Immature natural killer cell (primary cell): ENCODE results near the gene LRRC1. TPM values are rescaled to one million over a fixed set of nuclear protein-coding genes. Genes with fewer than 3 reads are reported as not detected.

Source experiments
- DNase-seq, 3 donors: peaks; one replicate each; pipeline ENCODE4 v3.0.0; 2022; ENCODE audit warnings: mixed read lengths in 1 of 3
- H3K27ac Mint-ChIP-seq, 6 donors: one replicate each; pipeline ENCODE4 v1.8.0; 2020; ENCODE audit warnings: mixed read lengths in 6 of 6, mild to moderate bottlenecking in 5 of 6, inconsistent platforms in 4 of 6, moderate library complexity in 3 of 6
- H3K27me3 Mint-ChIP-seq, 3 donors: one replicate each; pipeline ENCODE4 v1.8.0; 2020 to 2021; ENCODE audit warnings: low read depth in 3 of 3, mild to moderate bottlenecking in 3 of 3, mixed read lengths in 3 of 3, moderate library complexity in 3 of 3, inconsistent platforms in 1 of 3
- H3K36me3 Mint-ChIP-seq, 3 donors: one replicate each; pipeline ENCODE4 v1.8.0; 2020; ENCODE audit warnings: mixed read lengths in 3 of 3, inconsistent platforms in 2 of 3, mild to moderate bottlenecking in 2 of 3
- H3K4me1 Mint-ChIP-seq, 2 donors: one replicate each; pipeline ENCODE4 v1.8.0; 2020; ENCODE audit warnings: inconsistent platforms in 2 of 2, mild to moderate bottlenecking in 2 of 2, mixed read lengths in 2 of 2, moderate library complexity in 1 of 2
- H3K4me3 Mint-ChIP-seq, 5 donors: one replicate each; pipeline ENCODE4 v1.8.0; 2020; ENCODE audit warnings: mild to moderate bottlenecking in 5 of 5, mixed read lengths in 5 of 5, inconsistent platforms in 3 of 5, moderate library complexity in 3 of 5
- H3K9me3 Mint-ChIP-seq, 6 donors: one replicate each; pipeline ENCODE4 v1.8.0; 2020; ENCODE audit warnings: mild to moderate bottlenecking in 6 of 6, mixed read lengths in 6 of 6, inconsistent platforms in 4 of 6, moderate library complexity in 3 of 6
- polyA plus RNA-seq, 3 donors: library from polyadenylated mRNA; unstranded; fragments of 300-500 nt; fragmentation: Illumina TruSeq; gene quantifications; one replicate each; pipeline ENCODE4 v1.2.3, GENCODE V29; 2021

Gene LRRC1
- polyA plus RNA-seq, 3 donors from 2014 or later = 1.6 to 2.8 (median 2.7) TPM

DNA sequence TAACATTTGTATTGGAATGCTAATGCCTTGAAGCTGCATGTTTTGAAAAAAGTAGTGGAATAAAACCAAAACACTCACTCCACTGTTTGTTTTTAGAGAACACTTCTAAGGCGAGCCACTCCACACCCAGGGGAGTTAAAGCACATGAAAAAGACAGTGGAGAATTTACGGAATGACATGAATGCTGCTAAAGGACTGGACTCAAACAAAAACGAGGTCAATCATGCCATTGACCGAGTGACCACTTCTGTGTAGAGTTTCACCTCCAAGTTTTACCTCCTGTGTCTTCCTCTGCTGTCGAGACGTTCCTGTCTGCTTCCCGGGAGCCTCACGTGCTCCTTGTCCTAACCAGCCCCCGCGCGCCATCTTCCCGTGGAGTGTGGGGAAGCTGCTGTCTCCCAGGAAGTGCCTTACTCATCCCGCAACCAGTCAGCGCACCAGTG lies 127.8 kb downstream of the LRRC1 start:
- Mint-ChIP-seq H3K36me3 (peaks cover 17 to 29% (median 24%) of the 10 kb centered on the region in 3 donors), H3K4me3 (no peak overlapping the region), H3K27ac (no peak overlapping the region), H3K9me3 (no peaks in the 10 kb centered on the region), H3K4me1 (no peaks in the 10 kb centered on the region), H3K27me3 (peaks cover 0 to 4% (median 2%) of the 10 kb centered on the region in 3 donors)
- no peak for DNase-seq

DNA sequence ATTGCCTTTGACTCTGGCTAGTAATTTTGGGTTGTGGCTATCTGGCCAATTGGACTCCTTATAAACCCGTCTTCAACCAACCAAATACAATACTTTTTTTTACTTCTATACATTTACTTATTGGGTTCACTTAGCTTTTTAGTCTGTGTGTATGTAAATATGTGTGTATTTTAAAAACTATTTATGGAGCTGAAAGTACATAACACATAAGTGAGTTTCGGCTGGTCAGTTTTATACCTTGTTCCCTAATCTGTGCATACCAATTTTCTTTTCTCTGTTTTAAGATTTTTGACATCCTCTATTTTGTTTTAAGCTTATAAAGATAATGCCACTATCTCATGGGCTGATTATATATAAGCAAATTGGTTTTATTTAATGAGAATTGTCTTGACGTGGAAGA lies 129.5 kb downstream of the LRRC1 start:
- no peak overlapping the region for H3K4me3 Mint-ChIP-seq
- peaks cover 17 to 29% (median 28%) of the 10 kb centered on the region in 3 donors for H3K36me3 Mint-ChIP-seq
- H3K9me3 Mint-ChIP-seq = no peaks in the 10 kb centered on the region
- H3K27ac Mint-ChIP-seq = no peak overlapping the region
- peaks cover 0 to 4% (median 2%) of the 10 kb centered on the region in 3 donors for H3K27me3 Mint-ChIP-seq
- H3K4me1 Mint-ChIP-seq = no peaks in the 10 kb centered on the region
- DNase-seq = no peak

DNA sequence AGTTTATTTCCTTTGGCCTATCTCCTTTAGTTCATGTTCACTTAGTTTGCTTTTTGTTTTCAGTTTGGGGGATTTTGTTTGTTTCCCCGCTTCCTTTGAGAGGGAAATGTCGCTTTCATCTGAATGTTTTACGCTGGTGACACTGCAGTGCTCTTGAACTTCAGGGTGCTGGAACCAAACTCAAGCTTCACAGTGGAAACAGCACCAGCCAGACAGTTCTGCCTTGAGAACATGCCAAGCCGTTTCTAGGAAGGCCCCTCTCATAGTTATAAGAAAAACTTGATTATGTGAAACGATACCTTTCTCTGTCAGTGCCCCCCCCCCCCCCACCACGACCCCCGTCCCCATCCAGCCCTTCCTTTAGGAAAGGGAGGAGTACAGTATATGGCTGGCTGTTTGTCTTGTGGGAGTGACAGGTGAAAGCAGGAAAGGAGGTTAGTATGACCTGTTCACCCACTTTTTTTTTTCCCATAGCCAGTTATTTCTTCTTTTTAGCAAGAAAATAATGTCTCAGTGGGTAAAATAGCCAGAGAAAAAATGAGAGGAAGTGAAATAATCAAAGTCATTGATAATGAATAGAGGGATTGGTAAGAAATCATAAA lies 130.1 kb downstream of the LRRC1 start:
- Mint-ChIP-seq H3K27ac (no peak overlapping the region), H3K4me3 (no peak overlapping the region), H3K36me3 (peaks cover 15 to 31% (median 24%) of the 10 kb centered on the region in 3 donors)

DNA sequence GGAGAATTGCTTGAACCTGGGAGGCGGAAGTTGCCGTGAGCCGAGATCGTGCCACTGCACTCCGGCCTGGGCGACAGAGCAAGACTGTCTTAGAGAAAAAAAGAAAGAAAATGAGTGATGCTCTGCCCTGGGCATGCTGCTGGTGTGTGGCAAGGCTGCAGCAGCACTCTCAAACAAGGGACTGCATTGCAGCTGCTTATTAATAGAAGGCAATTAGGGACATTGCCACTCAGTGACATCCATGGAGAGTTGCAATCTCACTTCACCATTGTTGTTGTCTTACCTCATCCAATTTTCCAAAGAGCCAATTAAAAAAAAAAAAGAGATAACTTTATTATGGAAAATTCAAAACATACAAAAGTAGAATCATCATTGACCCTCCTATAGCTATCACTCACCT lies 131.1 kb downstream of the LRRC1 start:
- H3K9me3 Mint-ChIP-seq = no peaks in the 10 kb centered on the region
- DNase-seq = no peak
- no peak overlapping the region for H3K27ac Mint-ChIP-seq
- no peak overlapping the region for H3K4me3 Mint-ChIP-seq
- peaks cover 0 to 4% (median 2%) of the 10 kb centered on the region in 3 donors for H3K27me3 Mint-ChIP-seq
- peaks cover 10 to 27% (median 23%) of the 10 kb centered on the region in 3 donors for H3K36me3 Mint-ChIP-seq
- no peaks in the 10 kb centered on the region for H3K4me1 Mint-ChIP-seq

More for the DNA sequence above, 130.1 kb downstream of the LRRC1 start:
- Mint-ChIP-seq H3K27me3 (peaks cover 0 to 4% (median 2%) of the 10 kb centered on the region in 3 donors), H3K4me1 (no peaks in the 10 kb centered on the region), H3K9me3 (no peaks in the 10 kb centered on the region)
- DNase-seq = no peak

DNA sequence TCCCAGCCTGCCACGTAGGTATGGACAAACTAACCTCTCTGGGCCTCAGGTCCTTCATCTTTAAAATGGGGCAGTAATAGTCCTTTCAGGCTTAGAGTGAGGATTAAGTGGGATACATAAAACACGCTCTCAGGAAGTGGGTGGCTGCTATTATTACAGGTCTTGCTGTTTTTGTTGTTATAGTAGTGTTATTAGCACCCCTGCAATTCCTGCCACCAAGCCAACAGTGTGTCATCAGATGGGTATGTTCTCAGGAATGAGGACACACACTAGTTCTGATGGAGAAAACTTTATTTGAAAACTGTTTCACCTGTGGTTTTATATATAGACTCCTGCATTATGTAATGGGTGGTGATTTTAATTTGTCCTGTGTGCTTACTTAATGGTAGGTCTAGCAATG lies 131.7 kb downstream of the LRRC1 start:
- Mint-ChIP-seq H3K36me3 (peaks cover 6 to 21% (median 18%) of the 10 kb centered on the region in 3 donors), H3K4me1 (no peaks in the 10 kb centered on the region), H3K27me3 (peaks cover 0 to 4% (median 0%) of the 10 kb centered on the region in 3 donors), H3K4me3 (no peak overlapping the region), H3K9me3 (no peaks in the 10 kb centered on the region), H3K27ac (no peak overlapping the region)
- no peak for DNase-seq

DNA sequence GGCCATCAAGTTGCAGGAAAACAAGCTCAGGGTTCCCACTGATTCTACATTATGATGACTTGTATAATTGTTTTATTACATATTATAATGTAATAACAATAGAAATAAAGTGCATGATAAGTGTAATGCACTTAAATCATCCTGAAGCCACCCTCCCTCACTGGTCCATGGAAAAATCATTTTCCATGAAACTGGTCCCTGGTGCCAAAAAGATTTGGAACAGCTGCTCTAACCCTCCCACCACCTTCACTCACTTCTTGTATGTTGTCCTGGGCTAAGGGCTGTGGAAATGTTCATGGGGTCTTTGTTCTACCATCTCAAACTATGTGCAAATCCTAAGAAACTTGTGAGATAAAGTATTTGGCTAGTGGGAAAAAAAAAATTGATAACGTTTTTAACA lies 133.8 kb downstream of the LRRC1 start:
- Mint-ChIP-seq H3K9me3 (no peaks in the 10 kb centered on the region), H3K27me3 (peaks cover 0 to 4% (median 0%) of the 10 kb centered on the region in 3 donors), H3K36me3 (peaks cover 0 to 10% (median 7%) of the 10 kb centered on the region in 3 donors), H3K4me1 (no peaks in the 10 kb centered on the region), H3K4me3 (no peak overlapping the region), H3K27ac (no peak overlapping the region)
- no peak for DNase-seq

DNA sequence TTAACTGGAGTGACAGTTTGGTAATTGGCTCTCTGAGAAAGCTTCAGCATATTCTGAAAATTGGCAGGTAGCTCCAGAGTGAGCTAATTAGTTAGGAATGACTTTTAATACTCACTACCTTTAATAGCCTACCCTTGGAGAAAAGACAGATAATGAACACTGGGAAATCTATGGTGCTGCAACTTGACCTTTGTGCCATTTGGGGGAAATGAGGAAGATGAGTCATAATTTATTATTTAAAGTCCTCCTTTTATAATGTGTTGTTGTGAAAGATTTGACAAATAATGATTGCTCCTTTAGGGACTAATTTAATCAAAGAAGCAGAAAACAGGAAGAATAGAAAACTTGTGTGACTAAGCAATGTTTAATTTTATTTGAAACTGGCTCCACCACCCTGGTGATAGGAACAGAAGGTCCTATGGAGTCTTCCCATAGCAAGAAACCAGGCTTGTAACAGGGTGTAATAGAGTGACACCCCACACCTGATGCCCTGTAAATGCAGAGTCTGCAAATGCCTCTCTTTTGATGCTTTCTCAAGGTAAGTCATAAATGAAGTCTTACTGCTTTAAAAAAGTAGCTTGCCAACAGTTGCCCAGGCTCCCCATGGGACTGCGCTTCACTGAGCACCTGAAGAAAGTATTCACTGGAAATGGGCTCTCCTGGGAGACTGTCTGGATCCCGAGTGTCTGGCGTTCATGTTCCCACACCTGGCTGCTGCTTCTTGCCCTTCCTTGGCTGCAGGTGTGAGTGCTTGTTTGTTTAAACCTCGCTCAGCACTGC lies 134.4 kb downstream of the LRRC1 start:
- H3K27me3 Mint-ChIP-seq = peaks cover 0 to 4% (median 0%) of the 10 kb centered on the region in 3 donors
- H3K27ac Mint-ChIP-seq = no peak overlapping the region
- no peak for DNase-seq
- no peaks in the 10 kb centered on the region for H3K4me1 Mint-ChIP-seq
- no peak overlapping the region for H3K4me3 Mint-ChIP-seq
- H3K9me3 Mint-ChIP-seq = no peaks in the 10 kb centered on the region
- peaks cover 0 to 10% (median 7%) of the 10 kb centered on the region in 3 donors for H3K36me3 Mint-ChIP-seq

DNA sequence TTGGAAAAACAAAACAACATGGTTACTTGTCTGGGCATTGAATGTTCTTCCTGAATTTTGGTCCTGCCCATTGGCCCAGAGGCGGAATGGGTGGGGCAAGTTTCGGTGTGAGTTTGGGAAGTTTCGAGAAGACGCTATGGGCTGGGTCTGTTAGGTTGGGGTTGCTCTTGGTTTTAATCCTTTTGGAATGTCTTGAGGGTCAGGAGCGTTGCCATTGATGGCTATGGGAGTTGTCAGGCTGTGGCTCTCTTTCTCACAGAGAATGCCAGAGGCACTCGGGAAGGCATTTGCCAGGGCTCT lies 135.0 kb downstream of the LRRC1 start:
- Mint-ChIP-seq H3K4me3 (no peak overlapping the region), H3K27me3 (peaks cover 0 to 4% (median 0%) of the 10 kb centered on the region in 3 donors), H3K36me3 (peaks cover 0 to 7% (median 5%) of the 10 kb centered on the region in 3 donors), H3K27ac (no peak overlapping the region), H3K9me3 (no peaks in the 10 kb centered on the region), H3K4me1 (no peaks in the 10 kb centered on the region)
- DNase-seq = no peak

DNA sequence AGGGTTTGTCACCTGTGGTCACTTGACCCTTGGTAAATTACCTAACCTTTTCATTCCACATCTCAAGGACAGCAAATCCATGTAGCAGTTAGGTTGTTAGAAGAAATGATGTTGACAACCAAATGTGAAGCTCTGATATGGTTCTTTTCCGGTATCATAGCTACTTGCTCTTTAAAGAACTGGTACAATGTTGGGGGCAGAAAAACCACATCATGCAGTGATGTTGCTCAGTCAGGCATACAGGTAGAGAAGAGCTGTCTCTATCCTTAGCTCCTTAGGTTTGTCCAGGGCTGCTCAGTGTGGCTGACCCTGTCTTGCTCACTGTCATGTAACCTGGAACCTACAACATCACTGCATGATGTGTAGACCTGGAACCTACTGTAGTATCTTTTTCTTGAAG lies 135.5 kb downstream of the LRRC1 start:
- H3K9me3 Mint-ChIP-seq = no peaks in the 10 kb centered on the region
- H3K4me3 Mint-ChIP-seq = no peak overlapping the region
- peaks cover 0 to 4% (median 0%) of the 10 kb centered on the region in 3 donors for H3K27me3 Mint-ChIP-seq
- H3K27ac Mint-ChIP-seq = no peak overlapping the region
- H3K4me1 Mint-ChIP-seq = no peaks in the 10 kb centered on the region
- DNase-seq = no peak
- H3K36me3 Mint-ChIP-seq = peaks cover 0 to 7% (median 5%) of the 10 kb centered on the region in 3 donors

DNA sequence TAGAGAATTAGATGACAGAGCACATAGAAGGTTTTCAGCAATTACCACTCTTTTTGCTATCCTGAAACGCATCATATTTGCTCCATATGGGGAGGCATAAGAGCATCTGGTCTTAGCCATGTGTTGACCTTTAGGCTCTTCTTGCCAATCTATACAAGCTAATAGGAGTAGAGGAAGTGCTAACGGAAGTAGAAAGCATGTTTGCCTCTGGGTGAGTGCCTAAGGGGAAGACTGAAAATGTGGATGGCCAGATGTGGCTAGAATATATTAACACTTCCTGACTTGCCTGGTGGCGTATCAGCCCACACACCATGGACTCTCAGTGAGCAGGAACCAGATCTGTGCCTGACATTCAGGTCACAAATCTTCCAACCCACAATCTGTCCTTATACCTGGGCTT lies 136.3 kb downstream of the LRRC1 start:
- H3K4me3 Mint-ChIP-seq = no peak overlapping the region
- peaks cover 0 to 5% (median 4%) of the 10 kb centered on the region in 3 donors for H3K36me3 Mint-ChIP-seq
- no peak for DNase-seq
- no peak overlapping the region for H3K27ac Mint-ChIP-seq
- no peaks in the 10 kb centered on the region for H3K4me1 Mint-ChIP-seq
- peaks cover 0 to 4% (median 0%) of the 10 kb centered on the region in 3 donors for H3K27me3 Mint-ChIP-seq
- peaks cover 0 to 1% (median 0%) of the 10 kb centered on the region in 6 donors for H3K9me3 Mint-ChIP-seq

DNA sequence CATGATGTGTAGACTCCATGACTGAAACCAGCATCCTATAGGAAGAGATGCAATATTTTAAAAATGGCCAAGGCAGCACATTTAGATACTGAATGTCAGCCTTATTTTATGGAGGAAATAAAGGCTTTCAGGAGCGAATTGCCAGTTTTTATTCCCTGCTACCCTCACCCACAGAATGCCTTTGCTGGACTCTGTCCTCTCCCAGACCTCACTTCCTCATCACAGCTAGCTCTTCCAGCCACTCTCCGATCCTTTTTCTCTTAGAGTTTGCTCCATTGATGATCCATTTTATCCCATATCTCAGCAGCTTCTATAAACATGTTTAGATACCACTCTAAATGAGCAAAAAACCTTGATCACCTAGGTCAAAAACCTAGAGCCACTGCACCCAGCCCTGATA lies 137.7 kb downstream of the LRRC1 start:
- no peaks in the 10 kb centered on the region for H3K4me1 Mint-ChIP-seq
- H3K4me3 Mint-ChIP-seq = no peak overlapping the region
- H3K27ac Mint-ChIP-seq = no peak overlapping the region
- H3K9me3 Mint-ChIP-seq = peaks cover 0 to 1% (median 0%) of the 10 kb centered on the region in 6 donors
- DNase-seq = no peak
- H3K36me3 Mint-ChIP-seq = peaks cover 0 to 5% (median 4%) of the 10 kb centered on the region in 3 donors
- H3K27me3 Mint-ChIP-seq = peaks cover 0 to 2% (median 0%) of the 10 kb centered on the region in 3 donors

DNA sequence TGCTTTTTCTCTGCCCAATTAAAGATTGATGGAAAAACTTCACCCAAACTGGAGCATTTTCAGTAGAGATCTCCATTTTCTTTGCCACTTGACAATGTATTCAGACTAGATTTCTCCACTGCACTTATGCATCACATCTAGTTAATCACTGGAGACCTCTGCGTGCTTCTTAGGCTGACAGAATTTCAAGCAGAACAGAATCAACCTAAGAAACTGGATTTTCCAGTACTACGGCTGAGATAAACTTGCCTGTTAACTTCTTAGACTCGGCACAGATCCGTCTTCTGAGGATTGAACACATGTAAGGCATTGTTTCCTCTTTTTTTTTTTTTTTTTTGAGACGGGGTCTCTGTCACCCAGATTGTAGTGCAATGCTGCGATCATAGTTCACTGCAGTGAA lies 139.2 kb downstream of the LRRC1 start:
- Mint-ChIP-seq H3K4me1 (no peaks in the 10 kb centered on the region), H3K27me3 (peaks cover 0 to 3% (median 2%) of the 10 kb centered on the region in 3 donors), H3K36me3 (peaks cover 0 to 5% (median 2%) of the 10 kb centered on the region in 3 donors), H3K4me3 (no peak overlapping the region), H3K9me3 (peaks cover 0 to 1% (median 0%) of the 10 kb centered on the region in 6 donors), H3K27ac (no peak overlapping the region)
- DNase-seq = no peak

DNA sequence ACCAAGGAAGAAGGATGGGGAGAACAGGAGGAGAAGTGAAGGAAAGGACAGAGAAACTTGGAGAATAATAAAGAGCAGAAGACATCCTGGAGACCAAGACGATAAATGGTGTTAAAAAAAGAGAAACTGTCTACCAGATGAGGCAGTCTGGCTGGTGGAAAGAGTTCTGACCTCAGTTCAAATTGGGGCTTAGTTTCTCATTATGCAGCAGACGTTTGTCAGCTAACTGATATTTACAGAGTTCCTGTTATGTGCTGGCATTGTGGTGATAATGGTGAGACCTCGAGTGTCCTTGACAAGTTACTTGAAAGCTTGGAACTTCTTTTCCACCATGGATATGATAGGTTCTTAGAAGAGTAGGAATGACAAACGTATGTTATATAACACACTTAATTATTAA lies 142.7 kb downstream of the LRRC1 start:
- H3K4me3 Mint-ChIP-seq = no peak overlapping the region
- H3K27me3 Mint-ChIP-seq = peaks cover 2 to 7% (median 2%) of the 10 kb centered on the region in 3 donors
- H3K36me3 Mint-ChIP-seq = no peaks in the 10 kb centered on the region

DNA sequence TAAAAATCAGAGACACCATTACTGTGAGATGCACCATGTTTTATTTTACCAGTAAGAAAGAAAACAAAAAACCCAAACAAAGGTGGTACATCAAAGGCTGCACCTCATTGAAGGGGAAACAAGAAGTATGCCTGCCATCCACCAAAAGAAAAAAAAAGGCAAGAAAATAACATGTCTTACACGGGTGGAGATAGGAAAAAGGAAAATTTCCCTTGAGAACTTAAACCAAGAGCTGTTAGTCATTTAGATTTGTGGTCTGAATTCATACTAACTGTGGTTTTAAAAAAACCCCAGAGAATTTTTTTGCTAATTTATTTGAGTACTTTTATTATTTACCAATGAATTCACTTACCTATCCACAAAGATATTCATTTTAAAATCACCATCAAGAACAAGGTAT lies 144.0 kb downstream of the LRRC1 start:
- Mint-ChIP-seq H3K4me1 (no peaks in the 10 kb centered on the region), H3K36me3 (no peaks in the 10 kb centered on the region)

More for the DNA sequence above, 142.7 kb downstream of the LRRC1 start:
- no peak for DNase-seq
- Mint-ChIP-seq H3K27ac (no peak overlapping the region), H3K4me1 (no peaks in the 10 kb centered on the region), H3K9me3 (peaks cover 0 to 1% (median 0%) of the 10 kb centered on the region in 6 donors)

More for the DNA sequence above, 144.0 kb downstream of the LRRC1 start:
- no peak overlapping the region for H3K27ac Mint-ChIP-seq
- H3K27me3 Mint-ChIP-seq = peaks cover 2 to 7% (median 7%) of the 10 kb centered on the region in 3 donors
- H3K9me3 Mint-ChIP-seq = peaks cover 0 to 1% (median 0%) of the 10 kb centered on the region in 6 donors
- DNase-seq = no peak
- no peak overlapping the region for H3K4me3 Mint-ChIP-seq
